ENCODE data around the gene UNC5B.

- no peak for TF ChIP-seq POLR2A (IDR thresholded peaks at IDR 0.05)
- TF ChIP-seq CTCF (IDR thresholded peaks at IDR 0.05): no peak
Observed at GRCh38 chr10:71266918-71267442, 54.6 kb downstream of the UNC5B start.
